Naive B cell (primary cell): ENCODE results near the gene CARD8. TPM values are rescaled to one million over a fixed set of nuclear protein-coding genes. Genes with fewer than 3 reads are reported as not detected.
"Not testable (repeated sequence)": the region's sequence is repeated elsewhere in the genome, so short reads cannot be mapped to it uniquely, and the experiment has no call there.

ENCODE experiments used
- ATAC-seq, 2 donors: fragments of 150-1000 bp; cut with Tn5 transposase; 2 replicates each; pipeline ENCODE4 v1.10.0; 2021; ENCODE audit warnings: low read depth in 2 of 2, mild to moderate bottlenecking in 2 of 2, moderate library complexity in 2 of 2
- DNase-seq: peaks from one replicate; pipeline ENCODE4 v3.0.0; 2022
- H3K27ac Mint-ChIP-seq, 6 donors: one replicate each; pipeline ENCODE4 v1.8.0; 2020 to 2022; ENCODE audit warnings: mild to moderate bottlenecking in 6 of 6, mixed read lengths in 6 of 6, moderate library complexity in 5 of 6, inconsistent platforms in 2 of 6
- H3K27me3 Mint-ChIP-seq, 3 donors: one replicate each; pipeline ENCODE4 v1.8.0; 2021 to 2022; ENCODE audit warnings: mixed read lengths in 3 of 3, mild to moderate bottlenecking in 1 of 3
- H3K36me3 Mint-ChIP-seq, 2 donors: one replicate each; pipeline ENCODE4 v1.8.0; 2020 to 2022; ENCODE audit warnings: mixed read lengths in 2 of 2, inconsistent platforms in 1 of 2, mild to moderate bottlenecking in 1 of 2
- H3K4me1 Mint-ChIP-seq, 3 donors: one replicate each; pipeline ENCODE4 v1.8.0; 2020 to 2022; ENCODE audit warnings: mixed read lengths in 3 of 3, inconsistent platforms in 1 of 3, mild to moderate bottlenecking in 1 of 3, moderate library complexity in 1 of 3
- H3K4me3 Mint-ChIP-seq, 8 donors: one replicate each; pipeline ENCODE4 v1.8.0; 2020 to 2022; ENCODE audit warnings: mild to moderate bottlenecking in 8 of 8, mixed read lengths in 8 of 8, moderate library complexity in 8 of 8, inconsistent platforms in 2 of 8
- H3K9me3 Mint-ChIP-seq, 7 donors: one replicate each; pipeline ENCODE4 v1.8.0; 2020 to 2022; ENCODE audit warnings: mixed read lengths in 7 of 7, mild to moderate bottlenecking in 5 of 7, inconsistent platforms in 2 of 7, moderate library complexity in 1 of 7
- polyA plus RNA-seq, 6 donors: library from polyadenylated mRNA; unstranded; fragments of 300-500 nt; fragmentation: Illumina TruSeq; gene quantifications; one replicate each; pipeline ENCODE4 v1.2.3, GENCODE V29; 2021; ENCODE audit warnings: low read depth in 6 of 6

The CARD8 gene
- polyA plus RNA-seq, 6 donors from 2014 or later: 80.9 to 113 (median 92.0) TPM

DNA sequence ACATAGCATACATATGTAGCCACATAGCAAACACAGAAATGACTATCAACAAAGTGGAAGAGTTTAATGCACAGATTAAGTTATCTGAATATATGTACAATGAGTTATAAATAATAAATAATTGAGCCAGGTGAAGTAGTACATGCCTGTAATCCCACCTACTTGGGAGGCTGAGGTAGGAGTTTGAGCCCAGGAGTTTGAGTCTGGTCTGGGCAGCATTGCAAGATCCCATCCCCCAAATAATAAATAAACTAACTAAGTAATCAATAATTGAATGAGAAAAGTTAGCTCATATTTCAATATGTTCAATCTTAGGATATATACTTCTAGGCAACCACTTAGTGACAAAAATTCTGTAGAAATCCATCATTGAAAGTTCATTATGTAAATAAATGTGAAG, 1.7 kb downstream of the CARD8 start:
- DNase-seq: no peak
- Mint-ChIP-seq H3K4me3 (peak overlapping the region in 7 of 8 donors; percentile 14 to 100 (median 71)), H3K9me3 (no peaks in the 10 kb centered on the region), H3K4me1 (peaks cover 38 to 68% (median 54%) of the 10 kb centered on the region in 3 donors), H3K36me3 (peaks cover 0 to 7% of the 10 kb centered on the region in 2 donors), H3K27ac (peak overlapping the region in 3 of 6 donors; percentile 26 to 97 (median 69)), H3K27me3 (no peaks in the 10 kb centered on the region)
- ATAC-seq: no peak

DNA sequence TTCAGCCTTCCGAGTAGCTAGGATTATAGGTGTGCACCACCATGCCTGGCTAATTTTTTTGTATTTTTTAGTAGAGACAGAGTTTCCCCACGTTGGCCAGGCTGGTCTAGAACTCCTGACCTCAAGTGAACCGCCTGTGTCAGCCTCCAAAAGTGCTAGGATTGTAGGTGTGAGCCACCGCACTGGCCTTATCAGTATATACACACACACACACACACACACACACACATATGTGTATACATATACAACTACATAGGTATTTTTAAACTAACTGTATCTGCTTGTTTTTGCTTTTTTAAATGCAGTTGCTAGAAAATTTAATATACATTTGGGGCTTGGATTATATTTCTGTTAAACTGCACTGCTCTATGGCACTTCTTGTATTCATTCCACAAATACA, 3.1 kb downstream of the CARD8 start:
- no peaks in the 10 kb centered on the region for H3K36me3 Mint-ChIP-seq
- peak overlapping the region in 1 of 6 donors; percentile 47 for H3K27ac Mint-ChIP-seq
- H3K9me3 Mint-ChIP-seq: no peaks in the 10 kb centered on the region
- peaks cover 30 to 71% (median 46%) of the 10 kb centered on the region in 3 donors for H3K4me1 Mint-ChIP-seq
- H3K27me3 Mint-ChIP-seq: no peaks in the 10 kb centered on the region
- DNase-seq: no peak
- H3K4me3 Mint-ChIP-seq: peak overlapping the region in 2 of 8 donors; percentile 66 to 98
- ATAC-seq: no peak

DNA sequence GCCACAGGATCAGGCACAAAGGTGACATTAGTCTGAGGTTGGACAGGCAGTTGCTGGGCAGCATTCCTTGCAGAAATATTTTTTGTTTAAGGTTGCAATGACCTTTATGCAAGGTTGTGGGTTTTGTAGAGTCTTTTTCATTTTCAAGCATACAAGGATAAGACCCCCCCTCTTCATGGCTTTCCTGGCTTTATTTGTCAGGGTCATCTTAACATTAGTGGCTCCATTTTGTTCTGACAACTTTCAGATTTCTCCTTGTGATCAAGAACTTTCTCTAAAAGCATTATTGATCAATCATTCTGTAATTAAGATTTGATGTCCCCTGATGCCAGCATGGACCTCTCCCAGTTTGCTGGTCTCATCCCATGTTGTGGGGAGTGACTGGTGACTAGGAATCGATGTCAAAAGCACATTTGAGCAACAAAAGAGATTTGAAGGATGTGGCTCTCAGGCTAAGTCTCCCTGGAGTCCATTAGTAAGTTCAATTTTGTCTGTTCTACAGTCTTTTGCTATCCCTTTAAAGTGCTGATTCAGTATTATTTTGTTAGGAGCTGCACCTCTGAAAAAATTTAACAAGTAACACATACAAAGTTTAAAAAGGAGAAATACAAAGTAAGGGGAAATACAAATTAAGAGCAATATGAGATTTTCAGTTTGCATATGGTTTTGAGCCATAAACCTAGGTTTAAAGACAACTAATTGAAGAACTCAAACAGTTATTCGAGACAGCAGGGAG, 5.3 kb downstream of the CARD8 start:
- Mint-ChIP-seq H3K27ac (peak overlapping the region in 4 of 6 donors; percentile 17 to 98 (median 94)), H3K9me3 (no peaks in the 10 kb centered on the region), H3K4me3 (peak overlapping the region; percentile 11 to 97 (median 76)), H3K36me3 (peaks cover 5 to 10% of the 10 kb centered on the region in 2 donors), H3K27me3 (no peaks in the 10 kb centered on the region), H3K4me1 (peaks cover 29 to 65% (median 46%) of the 10 kb centered on the region in 3 donors)
- ATAC-seq (no peak), DNase-seq (no peak)

DNA sequence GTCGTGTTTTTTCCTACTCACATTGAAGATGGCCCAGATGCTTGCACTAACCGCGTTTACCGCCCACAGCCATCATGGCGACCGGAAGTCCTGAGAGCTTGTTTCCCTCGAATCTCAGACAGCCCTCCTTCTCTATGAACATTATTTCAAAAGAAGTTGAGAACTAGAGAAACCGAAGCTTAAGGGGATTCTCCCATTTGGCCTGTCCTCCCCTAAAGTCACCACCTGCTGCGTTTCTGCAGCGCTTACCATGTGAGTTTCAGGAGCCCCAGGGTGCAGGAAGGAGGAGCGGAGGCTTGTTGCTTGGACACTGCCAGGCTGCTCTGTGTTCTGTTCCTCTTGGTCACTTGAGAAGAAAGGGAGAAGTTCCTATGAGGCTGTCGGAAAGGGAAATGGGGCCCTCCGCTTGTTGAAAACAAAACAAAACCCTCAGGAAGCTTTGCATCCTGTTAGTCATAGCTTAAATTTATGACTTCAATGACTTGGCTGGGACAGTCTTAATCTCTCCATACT, 6.2 kb downstream of the CARD8 start:
- Mint-ChIP-seq H3K4me3 (peak overlapping the region; percentile 92 to 97 (median 94)), H3K27ac (peak overlapping the region; percentile 79 to 98 (median 95)), H3K27me3 (no peaks in the 10 kb centered on the region), H3K36me3 (peaks cover 5 to 10% of the 10 kb centered on the region in 2 donors), H3K9me3 (no peaks in the 10 kb centered on the region), H3K4me1 (peaks cover 29 to 64% (median 47%) of the 10 kb centered on the region in 3 donors)
- DNase-seq (peak; percentile 65), ATAC-seq (peak; percentile 91 to 92)

DNA sequence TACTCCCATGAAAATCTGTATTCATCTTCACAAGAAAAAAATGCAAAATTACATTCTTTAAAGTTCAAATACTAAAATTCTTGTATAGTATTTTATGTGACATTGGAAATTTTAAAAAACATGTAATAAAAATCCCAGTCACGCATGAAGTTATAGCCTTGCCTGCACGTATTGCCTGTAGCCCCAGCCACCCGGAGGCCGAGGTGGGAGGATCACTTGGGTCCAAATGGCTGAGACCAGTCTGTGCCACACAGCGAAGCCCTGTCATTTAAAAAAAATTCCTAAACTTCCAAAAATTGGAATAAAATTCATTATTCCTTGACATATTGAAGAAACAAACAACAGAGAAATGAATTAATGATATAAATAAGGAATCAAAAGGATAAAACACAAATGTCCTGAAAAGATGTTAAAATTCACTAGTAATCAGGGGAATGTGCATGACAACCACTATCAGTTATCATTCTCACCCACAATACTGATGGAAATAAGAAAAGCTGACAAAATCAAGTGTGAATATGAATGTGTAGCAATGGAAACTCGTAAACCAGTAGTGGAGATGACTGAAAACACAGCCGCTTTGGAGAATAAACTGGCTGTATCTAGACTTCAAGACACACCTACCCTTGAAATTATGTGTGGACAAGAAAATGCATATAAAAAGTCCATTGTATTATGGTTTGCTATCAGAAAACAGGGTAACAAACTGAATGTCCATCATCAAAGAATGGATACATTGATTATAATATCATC, 7.5 kb downstream of the CARD8 start:
- DNase-seq: no peak
- no peak for ATAC-seq

DNA sequence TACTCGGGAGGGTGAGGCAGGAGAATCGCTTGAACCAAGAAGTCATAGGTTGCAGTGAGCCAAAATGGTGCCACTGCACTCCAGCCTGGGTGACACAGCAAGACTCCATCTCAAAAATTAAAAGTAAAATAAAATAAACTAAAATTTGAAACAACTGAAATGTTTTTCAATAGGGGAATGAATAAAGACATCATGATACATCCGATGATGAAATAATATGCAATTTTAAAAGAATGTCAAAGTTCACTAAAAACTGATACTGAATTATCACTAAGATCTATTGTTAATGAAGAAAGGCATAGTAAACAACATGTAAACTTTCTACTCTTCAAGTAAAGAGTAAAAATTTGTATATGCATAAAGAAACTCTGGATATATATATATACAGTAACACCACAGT, 8.5 kb downstream of the CARD8 start:
- Mint-ChIP-seq H3K27me3 (no peaks in the 10 kb centered on the region), H3K4me1 (peaks cover 26 to 59% (median 36%) of the 10 kb centered on the region in 3 donors), H3K27ac (peak overlapping the region in 1 of 6 donors; percentile 68), H3K9me3 (no peaks in the 10 kb centered on the region), H3K36me3 (peaks cover 11 to 12% of the 10 kb centered on the region in 2 donors), H3K4me3 (peak overlapping the region in 1 of 8 donors; percentile 44)
- no peak for ATAC-seq
- DNase-seq: no peak

More for the DNA sequence above, 7.5 kb downstream of the CARD8 start:
- no peaks in the 10 kb centered on the region for H3K27me3 Mint-ChIP-seq
- peak overlapping the region; percentile 83 to 97 (median 92) for H3K4me3 Mint-ChIP-seq
- H3K27ac Mint-ChIP-seq: peak overlapping the region; percentile 47 to 95 (median 81)
- H3K9me3 Mint-ChIP-seq: no peaks in the 10 kb centered on the region
- H3K36me3 Mint-ChIP-seq: peaks cover 5 to 10% of the 10 kb centered on the region in 2 donors
- peaks cover 31 to 58% (median 43%) of the 10 kb centered on the region in 3 donors for H3K4me1 Mint-ChIP-seq

DNA sequence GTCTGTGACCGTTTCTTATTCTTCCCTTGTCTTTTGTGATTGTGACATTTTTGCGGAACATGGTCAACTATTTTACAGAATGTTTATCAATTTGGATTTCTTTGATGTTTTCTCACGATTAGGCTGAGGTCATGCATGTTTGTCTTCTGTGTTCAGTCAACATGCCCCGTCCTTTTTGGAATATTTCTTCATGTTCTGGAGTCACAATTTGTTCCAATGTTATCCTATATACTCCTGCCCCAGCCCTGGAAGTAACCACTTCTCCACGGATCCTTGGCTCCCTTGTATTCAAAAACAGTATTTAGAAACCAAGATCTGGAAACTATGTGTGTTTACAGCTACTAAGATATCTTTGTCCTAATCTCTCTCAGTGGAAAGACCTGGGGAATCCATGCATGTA, 9.6 kb downstream of the CARD8 start:
- peaks cover 18 to 19% of the 10 kb centered on the region in 2 donors for H3K36me3 Mint-ChIP-seq

DNA sequence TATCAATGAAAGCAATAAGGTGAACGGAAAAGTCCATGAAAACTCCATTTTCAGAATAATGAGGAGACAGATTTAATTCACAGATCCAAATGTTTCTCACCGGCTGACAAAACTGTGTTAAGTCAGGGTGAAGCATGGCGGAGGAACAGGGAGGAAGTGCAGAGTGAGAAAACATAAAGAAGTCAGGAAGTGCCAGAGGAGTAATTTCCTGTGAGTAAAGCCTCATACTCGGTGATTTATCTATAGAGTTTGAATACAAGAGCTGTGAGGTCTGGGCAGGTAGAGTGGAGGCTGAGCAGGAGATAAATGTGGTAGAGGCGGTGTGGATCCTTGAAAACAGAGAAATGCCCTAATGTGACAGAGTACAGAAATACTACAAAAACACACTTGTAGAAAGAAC, 11.4 kb downstream of the CARD8 start:
- Mint-ChIP-seq H3K9me3 (no peaks in the 10 kb centered on the region), H3K4me1 (peaks cover 34 to 66% (median 38%) of the 10 kb centered on the region in 3 donors), H3K27ac (peak overlapping the region; percentile 91 to 98 (median 94)), H3K27me3 (no peaks in the 10 kb centered on the region), H3K4me3 (peak overlapping the region; percentile 41 to 90 (median 78)), H3K36me3 (peaks cover 31 to 33% of the 10 kb centered on the region in 2 donors)
- DNase-seq: no peak
- ATAC-seq: peak; percentile 81 to 82

More for the DNA sequence above, 9.6 kb downstream of the CARD8 start:
- Mint-ChIP-seq H3K4me1 (peaks cover 33 to 70% (median 44%) of the 10 kb centered on the region in 3 donors), H3K9me3 (no peaks in the 10 kb centered on the region), H3K27ac (peak overlapping the region in 3 of 6 donors; percentile 43 to 73 (median 47)), H3K4me3 (peak overlapping the region in 2 of 8 donors; percentile 16 to 17), H3K27me3 (no peaks in the 10 kb centered on the region)
- ATAC-seq (no peak), DNase-seq (no peak)

DNA sequence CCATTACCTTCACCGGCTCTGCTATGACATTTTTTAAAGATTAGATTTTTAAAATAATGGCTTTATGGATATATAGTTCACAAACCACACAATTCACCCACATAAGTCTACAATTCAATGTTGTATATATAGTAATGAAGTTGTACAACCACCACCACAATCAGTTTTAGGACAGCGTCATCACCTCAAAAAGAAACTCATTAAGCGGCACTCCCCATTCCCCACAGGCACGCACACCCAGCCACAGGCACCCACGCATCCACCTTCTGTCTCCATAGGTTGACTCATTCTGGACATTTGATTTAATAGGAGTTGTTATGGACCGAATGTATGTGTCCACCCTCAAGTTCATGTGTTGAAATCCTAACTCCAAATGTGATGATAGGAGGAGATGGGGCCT, 13.9 kb downstream of the CARD8 start:
- peaks cover 31 to 33% of the 10 kb centered on the region in 2 donors for H3K36me3 Mint-ChIP-seq
- peak overlapping the region in 5 of 6 donors; percentile 5 to 65 (median 37) for H3K27ac Mint-ChIP-seq
- not testable (repeated sequence) for H3K4me3 Mint-ChIP-seq, H3K27me3 Mint-ChIP-seq, H3K9me3 Mint-ChIP-seq, ATAC-seq, DNase-seq
- H3K4me1 Mint-ChIP-seq: peaks cover 34 to 50% (median 38%) of the 10 kb centered on the region in 3 donors

DNA sequence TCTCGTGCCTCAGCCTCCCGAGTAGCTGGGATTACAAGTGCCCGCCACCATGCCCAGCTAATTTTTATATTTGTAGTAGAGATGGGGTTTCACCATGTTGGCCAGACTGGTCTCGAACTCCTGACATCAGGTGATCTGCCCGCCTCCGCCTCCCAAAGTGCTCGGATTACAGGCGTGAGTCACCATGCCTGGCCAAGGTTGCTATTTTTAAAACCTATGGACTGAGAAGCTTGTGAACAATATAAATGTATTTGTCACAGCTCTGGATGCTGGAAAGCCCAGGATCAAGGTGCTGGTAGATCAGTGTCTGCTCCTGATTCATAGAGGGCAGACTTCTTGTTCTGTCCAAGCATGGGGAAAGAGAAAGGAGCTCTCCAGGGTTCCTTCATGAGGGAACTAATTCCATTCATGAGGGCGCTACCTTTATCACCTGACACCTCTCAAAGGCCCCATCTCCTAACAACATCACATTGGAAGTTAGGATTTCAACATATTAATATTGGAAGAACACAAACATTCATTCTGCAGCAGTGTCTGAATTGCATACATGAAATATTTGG, 16.1 kb downstream of the CARD8 start:
- ATAC-seq (no peak), DNase-seq (no peak)
- peak overlapping the region in 1 of 8 donors; percentile 67 for H3K4me3 Mint-ChIP-seq
- H3K27me3 Mint-ChIP-seq: no peaks in the 10 kb centered on the region
- H3K36me3 Mint-ChIP-seq: peaks cover 29 to 31% of the 10 kb centered on the region in 2 donors
- H3K9me3 Mint-ChIP-seq: no peaks in the 10 kb centered on the region
- H3K4me1 Mint-ChIP-seq: peaks cover 29 to 40% (median 31%) of the 10 kb centered on the region in 3 donors
- peak overlapping the region in 2 of 6 donors; percentile 15 to 37 for H3K27ac Mint-ChIP-seq

DNA sequence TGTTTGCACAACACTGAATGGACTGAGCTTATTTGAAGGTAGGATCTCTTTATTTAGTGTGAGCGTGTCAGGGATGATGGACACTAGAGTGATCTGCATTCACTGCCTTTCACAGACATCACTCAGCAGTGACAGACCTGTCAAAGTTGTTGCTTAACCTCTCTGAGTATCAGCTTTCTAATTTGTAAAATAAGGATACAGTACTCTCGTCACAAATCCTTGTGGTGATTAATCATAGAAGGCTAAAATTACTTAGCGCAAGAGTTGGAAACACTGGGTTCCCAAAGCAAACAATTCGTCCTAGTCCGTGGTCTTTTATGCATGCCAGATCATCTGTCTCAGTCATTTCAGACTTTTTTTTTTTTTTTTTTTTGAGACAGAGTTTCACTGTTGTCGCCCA, 16.6 kb downstream of the CARD8 start:
- DNase-seq (no peak), ATAC-seq (no peak)
- Mint-ChIP-seq H3K9me3 (no peaks in the 10 kb centered on the region), H3K4me3 (no peak overlapping the region), H3K36me3 (peaks cover 34 to 36% of the 10 kb centered on the region in 2 donors), H3K4me1 (peaks cover 24 to 35% (median 26%) of the 10 kb centered on the region in 3 donors), H3K27ac (no peak overlapping the region), H3K27me3 (no peaks in the 10 kb centered on the region)

DNA sequence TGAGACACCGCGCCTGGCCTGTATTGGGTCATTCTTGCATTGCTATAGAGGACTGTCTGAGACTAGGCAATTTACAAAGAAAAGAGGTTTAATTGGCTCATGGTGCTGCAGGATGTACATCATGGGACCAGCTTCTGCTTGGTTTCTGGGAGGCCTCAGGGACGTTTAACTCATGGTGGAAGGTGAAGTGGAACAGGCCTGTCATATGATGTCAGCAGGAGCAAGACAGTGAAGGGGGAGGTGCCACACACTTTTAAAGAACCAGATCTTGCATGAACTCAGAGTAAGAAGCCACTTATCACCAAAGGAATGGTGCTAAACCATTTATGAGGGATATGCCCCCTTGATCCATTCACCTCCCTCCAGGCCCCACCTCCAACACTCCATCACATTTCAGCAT, 18.7 kb downstream of the CARD8 start:
- Mint-ChIP-seq H3K36me3 (peaks cover 39 to 50% of the 10 kb centered on the region in 2 donors), H3K4me3 (no peak overlapping the region), H3K27me3 (no peaks in the 10 kb centered on the region), H3K4me1 (peaks cover 22 to 28% (median 27%) of the 10 kb centered on the region in 3 donors), H3K9me3 (no peaks in the 10 kb centered on the region), H3K27ac (no peak overlapping the region)
- ATAC-seq (no peak), DNase-seq (no peak)

DNA sequence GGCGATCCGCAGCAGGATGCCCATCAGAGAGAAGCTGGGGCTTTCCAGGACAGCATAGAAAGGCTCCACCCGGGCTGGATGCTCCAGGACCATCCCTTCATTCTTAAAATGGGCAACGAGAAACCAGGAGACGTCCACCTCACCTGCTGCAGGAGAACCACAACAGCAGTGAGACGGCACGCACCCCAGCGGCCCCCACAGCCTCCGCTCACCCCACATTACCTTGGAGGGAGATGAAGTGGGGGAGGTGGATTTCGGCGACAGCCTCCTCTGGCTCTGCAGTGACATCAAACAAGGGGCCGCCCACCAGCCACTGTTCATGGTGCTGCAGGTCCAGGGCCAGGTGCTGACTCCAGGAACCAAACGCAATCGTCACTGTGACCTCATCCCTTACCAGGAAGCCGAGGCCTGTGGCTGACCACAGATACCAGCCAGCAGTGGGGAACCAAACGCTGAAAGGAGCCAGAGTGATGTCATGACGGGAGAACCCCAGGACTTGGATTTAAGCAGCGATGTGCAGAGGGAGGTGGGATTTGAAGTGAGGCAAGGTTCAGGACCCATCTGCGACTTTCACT, 25.1 kb downstream of the CARD8 start:
- ATAC-seq (no peak), DNase-seq (no peak)
- no peak overlapping the region for H3K4me3 Mint-ChIP-seq
- H3K27me3 Mint-ChIP-seq: no peaks in the 10 kb centered on the region
- peaks cover 3 to 8% (median 6%) of the 10 kb centered on the region in 3 donors for H3K4me1 Mint-ChIP-seq
- H3K9me3 Mint-ChIP-seq: no peaks in the 10 kb centered on the region
- peak overlapping the region in 1 of 6 donors; percentile 28 for H3K27ac Mint-ChIP-seq
- H3K36me3 Mint-ChIP-seq: peaks cover 33 to 66% of the 10 kb centered on the region in 2 donors
